GM21360 (cell line): ENCODE data around the gene KPNA3.

Source experiments
- ATAC-seq: cut with Tn5 transposase; IDR thresholded peaks from one replicate; pipeline ENCODE4 v1.9.1; 2021; ENCODE audit warnings: mild to moderate bottlenecking, moderate library complexity; ENCODE audit not compliant: unreplicated experiment

KPNA3 gene

DNA sequence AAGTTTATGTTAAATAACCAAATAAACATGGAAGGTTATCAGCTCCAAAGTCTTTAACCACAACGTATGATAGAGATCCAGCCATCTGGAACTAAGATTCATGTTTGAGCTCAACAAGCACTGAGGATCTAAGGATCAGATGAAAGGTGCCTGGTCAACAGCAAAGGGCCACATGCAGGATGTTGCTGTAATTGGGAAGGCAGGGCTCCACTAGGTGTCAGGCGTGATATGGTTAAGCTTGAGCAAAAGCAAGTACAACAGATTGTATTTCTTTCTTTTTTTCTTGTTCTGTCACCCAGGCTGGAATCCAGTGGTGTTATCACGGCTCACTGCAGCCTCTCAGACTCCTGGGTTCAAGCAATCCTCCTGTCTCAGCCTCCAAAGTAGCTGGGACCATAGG, 113.2 kb downstream of the KPNA3 start:
- no peak for ATAC-seq

DNA sequence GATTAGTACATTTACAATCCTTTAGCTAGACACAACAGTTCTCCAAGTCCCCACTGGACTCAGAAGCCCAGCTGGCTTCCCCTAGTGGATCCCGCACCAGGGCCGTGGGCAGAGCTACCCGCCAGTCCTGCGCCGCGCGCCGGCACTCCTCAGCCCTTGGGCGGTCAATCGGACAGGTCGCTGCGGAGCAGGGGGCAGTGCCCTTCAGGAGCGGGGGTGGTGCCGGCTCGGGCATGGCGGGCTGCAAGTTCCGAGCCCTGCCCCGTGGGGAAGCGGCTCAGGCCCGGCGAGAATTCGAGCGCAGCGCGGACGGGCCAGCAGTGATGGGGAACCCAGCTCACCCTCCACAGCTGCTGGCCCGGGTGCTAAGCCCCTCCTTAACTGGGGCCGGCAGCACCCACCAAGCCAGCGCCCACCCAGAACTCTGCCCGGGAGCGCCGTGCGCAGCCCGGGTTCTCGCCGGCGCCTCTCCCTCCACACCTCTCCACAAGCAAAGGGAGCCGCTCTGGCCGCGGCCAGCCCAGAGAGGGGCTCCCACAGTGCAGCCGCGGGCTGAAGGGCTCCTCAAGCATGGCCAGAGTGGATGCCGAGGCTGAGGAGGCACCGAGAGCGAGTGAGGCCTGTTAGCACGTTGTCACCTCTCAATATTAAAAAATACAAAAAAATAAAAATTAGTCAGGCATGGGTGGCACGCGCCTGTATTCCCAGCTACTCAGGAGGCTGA, 114.1 kb downstream of the KPNA3 start:
- ATAC-seq = no peak

GRCh38 chr13:49676581-49677298, 115.7 kb downstream of the KPNA3 start:
- no peak for ATAC-seq

DNA sequence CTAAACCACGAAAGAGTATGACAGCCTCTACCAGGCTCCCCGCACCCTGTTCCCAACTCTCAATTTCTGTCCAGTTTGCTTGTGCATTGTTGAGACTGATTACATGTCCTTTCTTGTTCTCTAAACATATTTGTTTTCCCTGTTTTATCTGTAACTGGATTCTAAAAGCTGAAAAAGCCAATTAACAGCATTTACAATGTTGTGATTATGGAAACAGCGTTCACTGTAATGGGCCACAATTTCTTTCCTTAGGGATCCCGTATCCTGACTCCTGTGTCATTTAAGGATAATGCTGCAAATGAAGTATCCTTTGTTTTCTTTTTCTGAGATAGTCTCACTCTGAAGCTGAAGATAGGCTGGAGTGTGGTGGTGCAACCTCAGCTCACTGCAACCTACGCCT, 121.7 kb downstream of the KPNA3 start:
- ATAC-seq = no peak

DNA sequence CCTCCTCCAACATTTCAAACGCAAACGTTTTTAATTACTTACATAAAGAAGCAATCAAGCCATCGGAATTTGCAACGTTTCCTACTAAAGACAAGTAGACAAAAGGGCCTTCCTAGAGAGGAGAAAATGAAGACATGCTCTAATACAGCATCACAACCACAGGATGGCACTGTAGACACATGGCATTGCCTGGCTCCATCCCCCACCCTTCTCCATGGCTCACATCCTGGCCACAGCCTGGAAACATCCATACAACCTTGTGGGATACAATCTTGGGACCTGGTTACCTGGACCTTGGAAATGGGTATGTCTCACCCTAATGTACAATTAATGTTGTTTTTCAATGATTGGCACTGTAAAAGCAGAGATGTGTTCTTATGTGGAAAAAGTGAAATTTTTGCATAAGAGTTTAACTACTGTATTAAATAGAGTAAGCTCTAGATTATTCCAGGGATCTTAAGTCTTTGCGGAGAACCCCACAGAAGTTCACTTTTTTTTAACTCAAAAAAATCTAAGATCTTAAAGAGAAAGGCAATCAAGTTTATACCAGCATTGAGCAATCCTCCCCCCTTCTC, 122.7 kb downstream of the KPNA3 start:
- ATAC-seq = no peak

GRCh38 chr13:49667773-49668172, 124.7 kb downstream of the KPNA3 start:
- ATAC-seq = no peak

GRCh38 chr13:49664606-49665005, 127.9 kb downstream of the KPNA3 start:
- ATAC-seq = no peak

DNA sequence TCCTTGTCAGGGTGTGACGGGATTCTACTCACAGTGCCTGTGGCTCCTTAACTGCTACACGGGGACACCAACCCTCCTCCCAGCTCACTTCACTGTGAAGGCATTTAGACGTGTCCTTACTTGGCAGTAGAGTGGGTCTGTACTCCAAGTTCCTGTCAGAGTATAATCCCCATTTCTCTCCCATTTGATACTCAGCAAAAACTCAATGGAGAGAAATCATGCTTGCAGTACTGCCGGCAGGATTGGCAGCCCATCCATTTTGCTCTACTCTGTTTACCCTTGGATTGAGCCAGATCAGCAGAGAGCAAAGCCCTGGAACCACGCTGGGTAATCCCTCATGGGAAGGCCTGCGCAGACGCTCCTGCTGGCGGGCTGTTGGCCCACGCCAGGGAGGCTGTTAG, 135.2 kb downstream of the KPNA3 start:
- no peak for ATAC-seq

- no peak for ATAC-seq
Observed at GRCh38 chr13:49655906-49656305, 136.6 kb downstream of the KPNA3 start.

- no peak for ATAC-seq
Observed at GRCh38 chr13:49654011-49654410, 138.5 kb downstream of the KPNA3 start.

GRCh38 chr13:49653478-49653877, 139.0 kb downstream of the KPNA3 start:
- ATAC-seq = no peak

- ATAC-seq = no peak
Observed at GRCh38 chr13:49652355-49653305, 139.9 kb downstream of the KPNA3 start.

GRCh38 chr13:49651570-49652354, 140.7 kb downstream of the KPNA3 start:
- no peak for ATAC-seq

DNA sequence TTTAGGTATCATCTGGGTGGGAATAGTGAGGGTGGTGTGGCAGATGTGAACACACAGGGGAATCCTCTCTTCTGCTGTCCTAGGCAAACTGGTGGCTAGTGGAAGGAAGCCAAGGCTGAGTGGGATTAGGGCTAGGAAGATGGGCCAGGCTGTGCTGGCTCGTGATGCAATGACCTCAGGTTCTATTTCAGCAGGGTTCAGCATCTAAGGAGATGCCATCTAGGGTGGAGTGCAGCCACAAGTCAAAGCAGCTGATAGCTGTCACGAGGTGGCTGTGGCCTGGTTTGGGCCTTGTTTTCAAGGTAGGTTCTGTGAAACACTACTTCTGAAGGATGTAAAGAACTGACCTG, 142.5 kb downstream of the KPNA3 start:
- ATAC-seq = no peak
